ENCODE data around the gene RRBP1.

Gene RRBP1

GRCh38 chr20:17682889-17683198 is 802 bp upstream of the RRBP1 start:
- no peak for DNase-seq

GRCh38 chr20:17681726-17682102 is 328 bp downstream of the RRBP1 start:
- peak; percentile 59 for DNase-seq

- peak; percentile 91 for DNase-seq
Observed at GRCh38 chr20:17680836-17681725, 961 bp downstream of the RRBP1 start.

GRCh38 chr20:17679941-17680835 is 1.9 kb downstream of the RRBP1 start:
- DNase-seq = no peak

- no peak for DNase-seq
Observed at GRCh38 chr20:17678886-17679285, 3.2 kb downstream of the RRBP1 start.

GRCh38 chr20:17678295-17678694 is 3.7 kb downstream of the RRBP1 start:
- DNase-seq = no peak

- DNase-seq = no peak
Observed at GRCh38 chr20:17676942-17677341, 5.1 kb downstream of the RRBP1 start.

- no peak for DNase-seq
Observed at GRCh38 chr20:17676378-17676759, 5.7 kb downstream of the RRBP1 start.

- DNase-seq = no peak
Observed at GRCh38 chr20:17675519-17676377, 6.3 kb downstream of the RRBP1 start.

- DNase-seq = no peak
Observed at GRCh38 chr20:17674722-17675518, 7.1 kb downstream of the RRBP1 start.

- no peak for DNase-seq
Observed at GRCh38 chr20:17673084-17673483, 9.0 kb downstream of the RRBP1 start.

- DNase-seq = no peak
Observed at GRCh38 chr20:17671565-17671964, 10.5 kb downstream of the RRBP1 start.

- DNase-seq = no peak
Observed at GRCh38 chr20:17671011-17671410, 11.0 kb downstream of the RRBP1 start.

GRCh38 chr20:17669306-17669931 is 12.6 kb downstream of the RRBP1 start:
- no peak for DNase-seq

GRCh38 chr20:17668432-17668831 is 13.6 kb downstream of the RRBP1 start:
- DNase-seq = no peak

GRCh38 chr20:17667445-17667844 is 14.6 kb downstream of the RRBP1 start:
- no peak for DNase-seq

- no peak for DNase-seq
Observed at GRCh38 chr20:17666481-17666880, 15.6 kb downstream of the RRBP1 start.

GRCh38 chr20:17665756-17666155 is 16.3 kb downstream of the RRBP1 start:
- DNase-seq = no peak

GRCh38 chr20:17664025-17664633 is 17.9 kb downstream of the RRBP1 start:
- DNase-seq = no peak

- no peak for DNase-seq
Observed at GRCh38 chr20:17663486-17663885, 18.6 kb downstream of the RRBP1 start.

- DNase-seq = no peak
Observed at GRCh38 chr20:17663040-17663399, 19.0 kb downstream of the RRBP1 start.
